Activated CD4-positive, alpha-beta T cell treated with anti-CD3 and anti-CD28 coated beads for 36 hours (primary cell): ENCODE measurements around the gene L3MBTL4. TPM values are rescaled to one million over a fixed set of nuclear protein-coding genes. Genes with fewer than 3 reads are reported as not detected.

ENCODE experiments used
- ATAC-seq: fragments of 200-7000 bp; cut with Tn5 transposase; one replicate; pipeline ENCODE4 v1.10.0; 2021; ENCODE audit warnings: mild to moderate bottlenecking, moderate library complexity
- CTCF ChIA-PET: fragments of 350-600 bp; sonication (Branson Sonifier 250); formaldehyde crosslinking; loops from one replicate; lab custom pipeline; 2021; ENCODE audit warnings: antibody characterized with exemption; lab: Charles Lee
- POLR2A ChIA-PET: fragments of 350-600 bp; sonication (Branson Sonifier 250); formaldehyde crosslinking; loops from one replicate; lab custom pipeline; 2021; ENCODE audit warnings: antibody characterized with exemption, inconsistent platforms; lab: Charles Lee
- DNase-seq: peaks from one replicate; pipeline ENCODE4 v3.0.0-alpha.2; 2020
- H3K27ac Mint-ChIP-seq: one replicate; pipeline ENCODE4 v1.8.0; 2021; ENCODE audit warnings: mixed read lengths
- H3K27me3 Mint-ChIP-seq: one replicate; pipeline ENCODE4 v1.8.0; 2021; ENCODE audit warnings: mixed read lengths
- H3K36me3 Mint-ChIP-seq: one replicate; pipeline ENCODE4 v1.8.0; 2021; ENCODE audit warnings: low read depth, mixed read lengths
- H3K4me1 Mint-ChIP-seq: one replicate; pipeline ENCODE4 v1.8.0; 2021; ENCODE audit warnings: mixed read lengths
- H3K4me3 Mint-ChIP-seq: one replicate; pipeline ENCODE4 v1.8.0; 2021; ENCODE audit warnings: mild to moderate bottlenecking, moderate library complexity, mixed read lengths
- H3K9me3 Mint-ChIP-seq: one replicate; pipeline ENCODE4 v1.8.0; 2021; ENCODE audit warnings: low read depth, mixed read lengths
- intact Hi-C, 2 experiments: fragments of 100-400 bp; cut with DNase I in 1 of 2; cut with micrococcal nuclease in 1 of 2; formaldehyde crosslinking; loops; one replicate each; pipeline versions ENCODE4 v1.14.2 to v1.15.1; 2022 to 2024; cut with DNase I, micrococcal nuclease
- total RNA-seq, 2 experiments: library from RNA; stranded (reverse); gene quantifications; one replicate each; pipeline ENCODE4 v1.2.3, GENCODE V29; 2021

Gene L3MBTL4
- under 1 TPM; 0.11 to 0.21 TPM for total RNA-seq

DNA sequence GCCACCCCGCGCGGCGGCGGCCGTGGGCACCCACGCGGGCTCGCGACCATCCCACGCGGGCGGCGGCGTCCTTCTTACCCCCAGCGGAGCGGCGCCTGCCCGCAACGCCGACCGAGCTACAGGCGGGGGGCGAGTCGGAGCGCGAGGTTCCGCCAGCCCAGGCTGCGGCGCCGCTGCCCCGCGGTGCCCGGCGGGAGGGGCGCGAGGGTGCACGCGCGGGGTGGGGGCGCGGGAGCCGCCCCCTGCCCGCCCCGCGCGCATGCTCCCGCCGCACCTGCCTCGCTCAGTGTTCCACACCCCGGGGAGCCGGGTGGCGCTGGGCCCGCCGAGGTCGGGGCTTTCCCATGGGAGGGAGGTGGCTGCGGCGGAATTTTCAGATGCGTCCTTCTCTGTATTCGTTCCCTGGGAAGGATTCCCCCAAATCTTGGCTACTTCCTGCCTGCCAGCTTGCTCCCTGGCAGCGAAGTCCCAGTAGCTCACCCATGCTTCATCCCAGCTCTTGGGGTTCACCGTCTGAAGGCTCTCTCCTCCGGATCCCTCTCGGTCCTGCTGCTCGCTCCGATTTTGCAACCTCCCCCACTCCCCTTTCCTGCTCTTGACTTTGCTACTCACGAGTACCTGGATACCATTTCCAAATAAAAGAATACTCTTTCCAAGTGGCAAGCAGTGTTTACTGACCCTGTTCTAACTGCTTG lies at the start of gene L3MBTL4:
Gene L3MBTL4, minus strand, starts transcription at position 189 of the 695 bp plus-strand sequence. CDS start 103,286 bp downstream, outside the sequence.
- H3K27ac Mint-ChIP-seq: no peak within 1 kb of the TSS
- peak within 1 kb of the TSS; percentile 71 for H3K4me3 Mint-ChIP-seq
- peaks cover 34% of the 10 kb centered on the region for H3K27me3 Mint-ChIP-seq
- H3K4me1 Mint-ChIP-seq: peaks cover 8% of the 10 kb centered on the region
- ATAC-seq (peak; percentile 52), DNase-seq (peak; percentile 26)
- intact Hi-C loops: loop anchor here in 1 of 2 experiments (10.0 kb wide), 1 partner anchor 520 kb away; the partner anchor contains the start of gene TMEM200C
- no peaks in the 10 kb centered on the region for H3K9me3 Mint-ChIP-seq
- ChIA-PET CTCF (no interaction called here), POLR2A (no interaction called here)
- H3K36me3 Mint-ChIP-seq: peaks cover 5% of the 10 kb centered on the region

DNA sequence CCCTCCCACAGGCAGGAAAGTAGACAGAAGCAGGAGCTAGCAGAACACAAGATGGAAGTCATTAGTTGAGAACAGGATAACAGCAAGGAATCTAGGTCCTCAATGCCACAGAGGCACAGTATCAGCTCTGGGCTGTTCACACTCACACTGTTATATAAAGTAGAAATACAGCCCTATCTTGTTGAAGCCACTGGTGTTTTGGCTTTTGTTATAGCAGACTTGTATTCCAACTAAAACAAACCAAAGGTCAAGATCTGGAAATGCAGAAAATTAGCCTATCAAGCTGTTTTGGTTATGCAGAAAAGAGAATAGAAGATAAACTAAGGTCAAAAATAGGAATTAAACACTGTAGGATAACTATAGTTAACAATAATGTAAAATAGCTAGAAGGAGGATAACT lies 37.5 kb upstream of the L3MBTL4 start:
- POLR2A ChIA-PET: no interaction called here
- Mint-ChIP-seq H3K4me3 (no peak overlapping the region), H3K27ac (no peak overlapping the region), H3K9me3 (no peaks in the 10 kb centered on the region), H3K4me1 (no peaks in the 10 kb centered on the region), H3K36me3 (no peaks in the 10 kb centered on the region), H3K27me3 (no peaks in the 10 kb centered on the region)
- CTCF ChIA-PET: no interaction called here
- intact Hi-C loops: no loop called here
- ATAC-seq: no peak
- DNase-seq: no peak

DNA sequence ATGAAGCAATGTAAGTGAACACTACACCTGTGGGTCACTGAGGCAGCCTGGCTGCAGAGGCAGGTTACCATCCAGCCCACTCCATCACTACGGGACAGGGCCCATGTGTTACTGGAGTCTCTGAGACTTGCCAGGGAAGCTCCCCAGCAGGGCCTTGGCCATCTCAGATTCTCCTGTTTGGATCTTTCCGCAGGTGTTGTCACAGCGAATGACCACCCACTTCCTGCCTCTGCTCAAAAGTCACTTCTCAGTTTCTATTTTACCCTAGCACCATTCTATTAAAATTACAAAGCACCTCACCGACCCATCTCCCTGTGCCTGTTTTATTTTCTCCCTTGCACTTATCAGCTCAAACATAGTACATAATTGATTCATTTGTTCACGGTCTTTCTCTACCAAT lies 34.5 kb upstream of the L3MBTL4 start:
- no peaks in the 10 kb centered on the region for H3K9me3 Mint-ChIP-seq
- POLR2A ChIA-PET: no interaction called here
- H3K27me3 Mint-ChIP-seq: peaks cover 3% of the 10 kb centered on the region
- H3K27ac Mint-ChIP-seq: no peak overlapping the region
- CTCF ChIA-PET: interaction anchor here (0.5 kb wide), 1 partner anchor 1604 kb away, joined by 3 read pairs; no protein-coding TSS in a partner anchor
- ATAC-seq (no peak), DNase-seq (no peak)
- H3K4me1 Mint-ChIP-seq: no peaks in the 10 kb centered on the region
- intact Hi-C loops: no loop called here
- no peak overlapping the region for H3K4me3 Mint-ChIP-seq
- H3K36me3 Mint-ChIP-seq: no peaks in the 10 kb centered on the region

DNA sequence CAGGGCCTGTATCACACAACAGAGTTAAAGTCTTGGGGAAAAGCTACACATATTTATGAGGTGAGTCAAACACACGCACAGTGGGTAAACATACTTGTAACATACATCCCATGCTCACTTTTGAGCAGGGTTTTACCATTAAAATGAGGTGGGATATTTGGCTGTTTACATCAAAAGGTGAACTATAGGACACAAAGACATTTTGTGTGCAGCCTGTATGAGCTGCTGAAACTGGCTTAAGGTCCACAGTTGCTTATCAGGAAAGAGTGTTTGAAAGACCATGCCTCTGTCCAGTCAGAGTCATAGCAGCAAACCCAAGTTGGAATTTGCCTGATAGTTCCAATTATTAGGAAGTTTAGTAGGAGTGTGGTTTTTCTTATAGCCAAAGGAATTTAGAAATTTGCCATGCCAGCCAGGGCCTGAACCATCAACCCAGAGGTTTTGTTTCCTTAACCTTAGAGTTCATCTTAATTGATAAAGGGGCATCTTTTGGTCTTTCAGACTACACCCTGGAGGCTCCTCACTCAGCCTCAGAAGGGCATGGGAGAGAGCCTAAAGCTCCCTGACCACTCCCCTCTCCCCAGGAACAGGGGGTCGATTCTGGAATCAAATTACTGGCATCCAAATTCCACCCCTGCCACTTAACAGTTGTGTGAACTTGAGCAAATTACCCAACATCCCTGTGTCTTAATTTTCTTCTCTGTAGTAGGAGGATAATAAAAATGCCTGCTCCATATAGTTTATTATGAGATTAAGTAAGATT lies 29.9 kb upstream of the L3MBTL4 start:
- H3K27me3 Mint-ChIP-seq: peaks cover 9% of the 10 kb centered on the region
- no peak for ATAC-seq
- no peak overlapping the region for H3K27ac Mint-ChIP-seq

DNA sequence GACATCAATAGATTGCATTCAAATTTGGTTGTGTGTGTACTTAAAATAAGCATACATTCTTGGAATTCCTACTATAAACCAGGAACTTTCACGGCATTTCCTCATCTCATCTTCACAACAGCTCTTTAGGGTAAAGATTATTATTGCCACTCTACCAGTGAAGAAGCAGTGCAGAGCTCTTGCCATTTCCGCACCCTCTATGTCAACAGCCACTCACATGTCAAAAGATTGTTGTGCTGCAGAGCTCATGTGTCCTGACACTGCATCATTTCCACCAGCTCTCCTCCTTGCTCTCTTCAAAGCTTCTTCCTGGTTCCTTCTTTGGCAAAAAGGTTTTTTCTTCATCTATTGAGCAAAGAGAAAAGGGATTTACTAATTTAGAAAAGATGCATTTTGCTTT lies 26.5 kb upstream of the L3MBTL4 start:
- H3K4me3 Mint-ChIP-seq: no peak overlapping the region
- peaks cover 9% of the 10 kb centered on the region for H3K27me3 Mint-ChIP-seq
- CTCF ChIA-PET: no interaction called here
- no peak overlapping the region for H3K27ac Mint-ChIP-seq
- H3K4me1 Mint-ChIP-seq: no peaks in the 10 kb centered on the region
- ATAC-seq: no peak
- no peaks in the 10 kb centered on the region for H3K9me3 Mint-ChIP-seq
- POLR2A ChIA-PET: interaction anchor here (0.5 kb wide), 1 partner anchor 1214 kb away, joined by 9 read pairs; no protein-coding TSS in a partner anchor
- intact Hi-C loops: no loop called here
- no peak for DNase-seq
- no peaks in the 10 kb centered on the region for H3K36me3 Mint-ChIP-seq

More for the DNA sequence above, 29.9 kb upstream of the L3MBTL4 start:
- no peak for DNase-seq
- CTCF ChIA-PET: no interaction called here
- H3K4me3 Mint-ChIP-seq: no peak overlapping the region
- H3K4me1 Mint-ChIP-seq: no peaks in the 10 kb centered on the region
- no peaks in the 10 kb centered on the region for H3K9me3 Mint-ChIP-seq
- intact Hi-C loops: no loop called here
- H3K36me3 Mint-ChIP-seq: no peaks in the 10 kb centered on the region
- POLR2A ChIA-PET: no interaction called here

DNA sequence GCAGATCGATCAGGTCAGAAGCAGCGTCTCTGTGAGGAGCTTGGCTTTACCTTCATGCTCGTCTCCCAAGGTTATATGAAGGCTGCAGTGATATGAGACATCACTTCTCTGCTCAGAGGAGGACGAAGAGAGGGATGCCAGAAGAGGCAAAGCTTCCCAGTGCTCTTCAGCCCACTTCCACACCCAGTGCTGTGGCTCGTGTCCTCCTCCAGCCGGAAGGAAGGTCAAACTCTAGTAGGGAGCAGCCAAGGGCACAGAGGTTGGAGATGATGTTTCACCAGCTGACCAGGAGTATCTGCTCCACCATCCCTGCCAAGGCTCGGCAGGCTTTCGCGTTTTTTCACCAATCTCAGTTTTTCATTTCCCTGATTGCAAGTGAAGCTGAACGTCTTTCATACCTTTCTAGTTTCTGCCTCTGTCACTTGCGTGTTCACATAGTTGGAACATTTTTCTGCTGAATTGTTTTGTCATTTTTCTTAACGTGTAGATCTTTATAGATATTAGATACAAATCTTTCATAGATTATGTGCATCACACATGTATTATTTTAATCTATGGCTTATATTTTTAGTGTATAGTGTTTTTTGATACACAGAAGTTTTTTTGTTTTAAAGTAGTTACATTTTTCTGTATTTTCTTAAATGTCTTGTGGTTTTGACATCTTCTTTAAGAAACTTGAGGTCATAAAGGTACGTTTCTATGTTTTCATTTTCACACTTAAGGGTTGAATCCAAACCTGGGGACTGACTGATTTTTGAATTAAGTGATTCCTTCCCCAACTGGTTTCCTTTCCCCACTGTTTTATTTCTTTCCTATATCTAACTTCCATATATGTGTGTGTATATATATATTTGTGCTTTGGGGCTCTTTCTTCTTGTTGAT lies 23.5 kb upstream of the L3MBTL4 start:
- Mint-ChIP-seq H3K36me3 (no peaks in the 10 kb centered on the region), H3K27me3 (peaks cover 6% of the 10 kb centered on the region)
- DNase-seq: no peak

DNA sequence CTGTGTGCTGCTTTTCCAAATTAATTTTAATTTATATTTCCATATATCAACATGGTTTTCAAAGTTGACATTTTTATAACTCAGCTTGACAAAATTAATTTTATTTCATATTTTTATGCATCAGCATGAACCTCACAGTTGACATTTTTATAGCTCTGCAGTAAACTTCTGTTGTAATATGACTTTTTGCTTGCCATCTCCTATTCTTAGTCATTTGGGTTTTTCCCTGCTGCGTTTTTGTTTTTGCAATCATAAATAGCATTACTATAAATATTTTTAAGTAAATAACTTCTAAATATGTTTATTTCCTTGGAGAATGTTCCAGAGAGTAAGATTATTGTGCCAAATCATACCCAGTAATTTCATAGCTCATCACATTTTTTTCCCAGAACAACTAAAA lies 21.0 kb upstream of the L3MBTL4 start:
- H3K4me3 Mint-ChIP-seq: no peak overlapping the region
- H3K27ac Mint-ChIP-seq: no peak overlapping the region
- CTCF ChIA-PET: no interaction called here
- H3K4me1 Mint-ChIP-seq: no peaks in the 10 kb centered on the region
- H3K36me3 Mint-ChIP-seq: no peaks in the 10 kb centered on the region
- H3K27me3 Mint-ChIP-seq: no peaks in the 10 kb centered on the region
- POLR2A ChIA-PET: no interaction called here
- intact Hi-C loops: no loop called here
- ATAC-seq (no peak), DNase-seq (no peak)
- H3K9me3 Mint-ChIP-seq: no peaks in the 10 kb centered on the region

More for the DNA sequence above, 23.5 kb upstream of the L3MBTL4 start:
- H3K27ac Mint-ChIP-seq: no peak overlapping the region
- POLR2A ChIA-PET: no interaction called here
- ATAC-seq: no peak
- no peaks in the 10 kb centered on the region for H3K9me3 Mint-ChIP-seq
- H3K4me3 Mint-ChIP-seq: no peak overlapping the region
- intact Hi-C loops: no loop called here
- CTCF ChIA-PET: interaction anchor here (0.7 kb wide), 1 partner anchor 9 kb away, joined by 3 read pairs; no protein-coding TSS in a partner anchor
- H3K4me1 Mint-ChIP-seq: no peaks in the 10 kb centered on the region

DNA sequence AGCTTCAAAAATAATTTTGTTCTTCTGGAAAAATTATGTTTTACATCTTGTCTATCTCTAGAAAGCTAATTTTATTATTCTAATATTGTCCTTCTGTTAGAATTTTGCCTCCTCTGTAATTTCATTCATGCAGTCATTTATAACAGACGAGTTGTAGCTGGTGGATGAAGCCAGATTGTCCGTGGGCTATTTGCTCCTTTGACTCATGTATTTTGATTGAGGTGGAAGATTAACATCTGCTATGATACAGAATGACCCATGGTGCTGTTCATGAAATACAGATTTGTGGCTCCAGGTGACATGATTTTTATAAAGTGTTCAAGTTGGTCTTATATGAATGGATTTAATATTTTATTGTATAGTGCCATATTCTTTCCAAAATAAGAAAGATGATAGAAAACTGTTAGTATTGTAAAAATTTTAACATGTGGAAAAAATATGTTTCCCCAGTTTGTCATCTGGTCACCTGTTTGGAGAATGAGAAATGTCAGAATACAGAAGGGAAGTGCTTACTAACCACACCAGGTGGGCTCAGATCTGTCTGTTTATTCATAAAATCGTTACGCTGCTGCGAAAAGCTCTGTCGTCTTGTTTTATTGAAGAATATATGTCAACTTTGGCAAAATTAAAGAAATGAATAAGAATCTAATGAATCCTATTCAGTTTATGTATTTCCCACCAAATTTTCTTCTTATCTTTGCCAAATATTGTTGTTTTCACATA lies 20.4 kb upstream of the L3MBTL4 start:
- CTCF ChIA-PET: no interaction called here

DNA sequence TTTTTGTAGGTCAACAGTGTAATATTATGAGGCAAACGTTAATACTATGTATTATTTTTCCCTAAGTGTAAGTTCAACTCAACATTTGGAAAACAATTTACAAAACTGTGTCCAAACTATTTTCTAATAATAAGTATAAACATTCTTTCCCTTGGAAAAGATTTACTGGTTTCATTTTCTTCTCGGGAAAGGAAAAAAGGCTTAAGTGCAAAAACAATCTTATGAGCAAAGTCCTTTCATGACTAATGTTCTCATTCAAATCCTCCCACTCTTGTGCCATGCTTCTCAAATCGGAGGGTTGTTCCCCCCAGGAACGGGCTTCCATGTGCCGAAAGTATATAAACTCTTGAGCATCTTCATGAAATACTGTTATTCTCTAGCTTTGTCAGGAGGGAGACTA lies 19.8 kb upstream of the L3MBTL4 start:
- no peaks in the 10 kb centered on the region for H3K36me3 Mint-ChIP-seq
- H3K4me1 Mint-ChIP-seq: no peaks in the 10 kb centered on the region
- intact Hi-C loops: no loop called here
- ATAC-seq (no peak), DNase-seq (no peak)
- ChIA-PET POLR2A (no interaction called here), CTCF (no interaction called here)
- H3K9me3 Mint-ChIP-seq: no peaks in the 10 kb centered on the region
- H3K27ac Mint-ChIP-seq: no peak overlapping the region
- H3K27me3 Mint-ChIP-seq: no peaks in the 10 kb centered on the region
- no peak overlapping the region for H3K4me3 Mint-ChIP-seq

More for the DNA sequence above, 20.4 kb upstream of the L3MBTL4 start:
- ATAC-seq: no peak
- Mint-ChIP-seq H3K36me3 (no peaks in the 10 kb centered on the region), H3K4me1 (no peaks in the 10 kb centered on the region), H3K4me3 (no peak overlapping the region), H3K27me3 (no peaks in the 10 kb centered on the region), H3K27ac (no peak overlapping the region), H3K9me3 (no peaks in the 10 kb centered on the region)
- DNase-seq: no peak
- intact Hi-C loops: no loop called here
- POLR2A ChIA-PET: no interaction called here

DNA sequence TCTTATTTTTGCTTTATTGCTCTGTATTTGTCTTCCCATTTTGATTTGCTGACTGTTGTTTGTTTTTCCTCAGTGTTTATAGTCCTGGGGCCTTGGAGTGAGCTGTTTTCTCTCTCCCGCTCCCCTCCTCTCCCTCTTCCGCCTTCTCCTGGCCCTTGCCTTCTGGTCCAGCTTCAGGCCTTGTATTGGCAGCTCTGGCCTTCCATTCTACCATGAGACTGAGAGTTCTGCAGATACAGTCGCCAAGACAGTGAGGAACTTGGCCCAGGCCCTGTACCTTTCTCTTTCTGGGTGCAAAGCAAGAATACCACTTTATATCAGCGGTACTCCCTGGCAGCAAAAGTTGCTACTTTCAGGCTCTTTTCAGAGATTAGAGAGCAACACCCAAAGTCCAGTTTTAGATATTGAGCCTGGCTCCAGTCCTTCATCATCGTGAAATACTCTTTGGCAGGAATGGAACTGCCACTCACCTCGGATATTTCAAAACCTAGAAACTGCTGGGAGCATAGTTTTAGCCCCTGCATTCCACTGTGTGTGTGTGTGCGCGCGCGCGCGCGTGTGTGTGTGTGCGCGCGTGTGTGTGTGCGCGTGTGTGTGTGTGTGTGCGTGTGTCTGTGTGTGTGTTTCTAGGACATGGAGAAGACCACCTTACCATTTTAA lies 17.1 kb upstream of the L3MBTL4 start:
- Mint-ChIP-seq H3K9me3 (no peaks in the 10 kb centered on the region), H3K27me3 (no peaks in the 10 kb centered on the region), H3K4me1 (no peaks in the 10 kb centered on the region), H3K36me3 (no peaks in the 10 kb centered on the region), H3K27ac (no peak overlapping the region), H3K4me3 (no peak overlapping the region)
- intact Hi-C loops: no loop called here
- DNase-seq: no peak
- POLR2A ChIA-PET: no interaction called here
- CTCF ChIA-PET: interaction anchor here (0.6 kb wide), 1 partner anchor 356 kb away, joined by 3 read pairs; no protein-coding TSS in a partner anchor
- ATAC-seq: no peak
